HL-60 (cell line): ENCODE results near the gene FAM170B.

Experiments
- DNase-seq, 2 experiments: peaks; one replicate each; pipeline ENCODE4 v3.0.0-alpha.2; 2010 to 2020; ENCODE audit warnings: low read depth in 1 of 2, low spot score in 1 of 2
- H3K27ac ChIP-seq: fragments of 250-450 bp; sonication (Bioruptor Pico); replicated peaks from 2 replicates; pipeline ENCODE4 v1.5.1; 2020; ENCODE audit warnings: mild to moderate bottlenecking, moderate library complexity
- H3K27me3 ChIP-seq: fragments of 250-450 bp; sonication (Bioruptor Pico); 2 replicates; pipeline ENCODE4 v1.5.1; 2021; ENCODE audit warnings: mild to moderate bottlenecking, moderate library complexity; ENCODE audit not compliant: insufficient read depth, poor library complexity, severe bottlenecking
- H3K4me3 ChIP-seq: replicated peaks from 2 replicates; pipeline ENCODE4 v1.5.1; 2011; ENCODE audit warnings: mild to moderate bottlenecking, control low read depth, low read length; ENCODE audit not compliant: insufficient read depth
- CTCF ChIP-seq: IDR thresholded peaks from one replicate; pipeline ENCODE4 v1.5.1; 2011; ENCODE audit warnings: low read length, control low read depth, inconsistent platforms; ENCODE audit not compliant: insufficient read depth
- GABPA ChIP-seq: IDR thresholded peaks from 2 replicates; pipeline ENCODE4 v1.6.1; 2012; ENCODE audit warnings: low read depth
- POLR2AphosphoS5 ChIP-seq: IDR thresholded peaks from 2 replicates; pipeline ENCODE4 v1.6.1; 2012; ENCODE audit warnings: low read depth
- SPI1 ChIP-seq: IDR thresholded peaks from 2 replicates; pipeline ENCODE4 v1.6.1; 2012; ENCODE audit warnings: low read depth, mild to moderate bottlenecking, borderline replicate concordance
- TF ChIP-seq, protein P1 (sequence below): IDR thresholded peaks from 2 replicates; pipeline ENCODE4 v1.6.1; 2012; ENCODE audit warnings: low read depth; ENCODE audit not compliant: insufficient replicate concordance

The FAM170B gene

DNA sequence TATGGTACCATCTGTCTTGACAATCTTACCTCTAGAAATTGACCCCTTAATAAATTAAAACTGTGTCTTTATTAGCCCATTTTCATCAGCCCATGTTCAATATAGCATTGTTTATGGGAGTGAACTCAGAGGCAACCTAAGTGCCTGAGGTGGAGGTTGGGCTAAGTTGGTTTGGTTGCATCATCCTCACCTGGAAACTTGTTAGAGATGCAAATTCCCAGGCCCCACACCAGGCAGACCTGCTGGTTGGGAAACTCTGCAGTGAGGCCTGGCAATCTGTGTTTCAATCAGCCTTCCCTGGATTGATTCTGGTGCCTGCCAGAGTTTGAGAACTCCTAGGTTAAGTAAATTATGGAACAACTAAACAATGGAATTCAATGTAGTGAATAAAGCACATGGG is 9.4 kb upstream of the FAM170B start:
- Histone ChIP-seq H3K27me3 (no peaks in the 10 kb centered on the region), H3K4me3 (no peak overlapping the region), H3K27ac (no peak overlapping the region)
- no peak for TF ChIP-seq CTCF
- no peak for TF ChIP-seq GABPA
- no peak for TF ChIP-seq SPI1
- TF ChIP-seq, protein P1, sequence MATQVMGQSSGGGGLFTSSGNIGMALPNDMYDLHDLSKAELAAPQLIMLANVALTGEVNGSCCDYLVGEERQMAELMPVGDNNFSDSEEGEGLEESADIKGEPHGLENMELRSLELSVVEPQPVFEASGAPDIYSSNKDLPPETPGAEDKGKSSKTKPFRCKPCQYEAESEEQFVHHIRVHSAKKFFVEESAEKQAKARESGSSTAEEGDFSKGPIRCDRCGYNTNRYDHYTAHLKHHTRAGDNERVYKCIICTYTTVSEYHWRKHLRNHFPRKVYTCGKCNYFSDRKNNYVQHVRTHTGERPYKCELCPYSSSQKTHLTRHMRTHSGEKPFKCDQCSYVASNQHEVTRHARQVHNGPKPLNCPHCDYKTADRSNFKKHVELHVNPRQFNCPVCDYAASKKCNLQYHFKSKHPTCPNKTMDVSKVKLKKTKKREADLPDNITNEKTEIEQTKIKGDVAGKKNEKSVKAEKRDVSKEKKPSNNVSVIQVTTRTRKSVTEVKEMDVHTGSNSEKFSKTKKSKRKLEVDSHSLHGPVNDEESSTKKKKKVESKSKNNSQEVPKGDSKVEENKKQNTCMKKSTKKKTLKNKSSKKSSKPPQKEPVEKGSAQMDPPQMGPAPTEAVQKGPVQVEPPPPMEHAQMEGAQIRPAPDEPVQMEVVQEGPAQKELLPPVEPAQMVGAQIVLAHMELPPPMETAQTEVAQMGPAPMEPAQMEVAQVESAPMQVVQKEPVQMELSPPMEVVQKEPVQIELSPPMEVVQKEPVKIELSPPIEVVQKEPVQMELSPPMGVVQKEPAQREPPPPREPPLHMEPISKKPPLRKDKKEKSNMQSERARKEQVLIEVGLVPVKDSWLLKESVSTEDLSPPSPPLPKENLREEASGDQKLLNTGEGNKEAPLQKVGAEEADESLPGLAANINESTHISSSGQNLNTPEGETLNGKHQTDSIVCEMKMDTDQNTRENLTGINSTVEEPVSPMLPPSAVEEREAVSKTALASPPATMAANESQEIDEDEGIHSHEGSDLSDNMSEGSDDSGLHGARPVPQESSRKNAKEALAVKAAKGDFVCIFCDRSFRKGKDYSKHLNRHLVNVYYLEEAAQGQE: no peak
- no peak for TF ChIP-seq POLR2AphosphoS5
- DNase-seq: no peak

DNA sequence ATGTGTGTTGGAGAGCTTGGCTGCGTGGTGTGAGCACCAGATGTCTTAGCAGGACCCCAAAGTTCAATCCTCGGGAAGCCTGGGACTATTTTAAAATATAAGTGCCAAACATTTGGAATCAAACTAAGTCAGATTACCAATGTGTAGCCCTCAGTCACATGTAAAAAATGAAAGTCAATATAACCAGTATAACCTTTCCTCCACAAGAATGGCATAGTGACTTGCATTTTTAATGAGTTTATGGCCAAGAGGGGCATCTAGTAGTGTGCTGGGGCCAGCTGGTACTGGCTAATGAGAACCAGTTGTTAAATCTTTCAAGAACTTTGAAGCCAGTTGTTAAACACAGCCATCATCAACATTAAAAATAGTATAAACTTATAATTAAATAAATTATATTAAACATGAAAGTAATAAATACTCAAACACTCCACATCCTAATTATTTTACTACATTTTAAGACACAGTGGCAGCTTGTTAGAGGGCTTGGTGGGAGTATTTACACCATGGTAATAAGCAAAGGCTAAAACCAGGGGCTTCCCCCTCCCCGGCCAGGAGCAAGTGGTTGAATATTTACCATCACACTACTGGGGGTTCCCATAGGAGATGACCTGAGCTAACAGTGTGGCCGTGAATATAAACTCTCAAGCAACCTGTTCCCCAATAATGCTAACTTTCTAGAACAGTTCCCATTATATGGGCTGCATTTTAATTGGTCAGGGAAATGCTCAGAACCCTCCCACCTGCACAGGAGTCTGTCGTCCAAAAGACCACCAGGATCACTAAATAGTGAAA is 7.9 kb upstream of the FAM170B start:
- no peak overlapping the region for H3K27ac ChIP-seq
- H3K4me3 ChIP-seq: no peak overlapping the region
- DNase-seq: no peak
- TF ChIP-seq GABPA (no peak), CTCF (no peak)
- no peaks in the 10 kb centered on the region for H3K27me3 ChIP-seq

- no peak for TF ChIP-seq GABPA
- no peak for TF ChIP-seq POLR2AphosphoS5
- TF ChIP-seq CTCF: no peak
- TF ChIP-seq, protein P1: no peak
- no peak for TF ChIP-seq SPI1
- Histone ChIP-seq H3K27ac (no peak overlapping the region), H3K4me3 (no peak overlapping the region), H3K27me3 (no peaks in the 10 kb centered on the region)
- DNase-seq: no peak
These were observed 6.7 kb upstream of the FAM170B start for GRCh38 chr10:49140304-49141177.
